ENCODE results near the gene NDUFV1. TPM values are rescaled to one million over a fixed set of nuclear protein-coding genes. Genes with fewer than 3 reads are reported as not detected.

The NDUFV1 gene
- total and polyA plus RNA-seq, 4 donors: 83.6 to 172 (median 163) TPM

GRCh38 chr11:67576735-67577475 is 29.8 kb upstream of the NDUFV1 start:
- no peak for DNase-seq (ENCODE audit: low spot score)
- Histone ChIP-seq H3K4me3 (ENCODE audit: low read depth in 1 of 3, low read length in 3 of 3) (no peak overlapping the region), H3K36me3 (ENCODE audit: control insufficient read depth in 4 of 4, insufficient read depth in 3 of 4, low read depth in 1 of 4, low read length in 3 of 4) (no peaks in the 10 kb centered on the region), H3K4me1 (ENCODE audit: control insufficient read depth in 4 of 4, insufficient read depth in 4 of 4, low read length in 3 of 4) (peaks cover 11 to 17% (median 13%) of the 10 kb centered on the region in 4 donors), H3K9me3 (ENCODE audit: control insufficient read depth in 4 of 4, low read length in 3 of 4) (no peaks in the 10 kb centered on the region), H3K27me3 (ENCODE audit: control insufficient read depth in 4 of 4, insufficient read depth in 4 of 4, low read length in 3 of 4) (no peaks in the 10 kb centered on the region), H3K9ac (ENCODE audit: low read depth in 1 of 2, low read length in 2 of 2) (no peak overlapping the region), H3K27ac (ENCODE audit: low read depth in 1 of 2, low read length in 2 of 2) (no peak overlapping the region)
- peak; percentile 37 to 64 for TF ChIP-seq RAD21 (IDR thresholded peaks at IDR 0.05)
- TF ChIP-seq EGR1 (IDR thresholded peaks at IDR 0.05; ENCODE audit: low read depth in 2 of 2): peak; percentile 78 to 91
- no peak for TF ChIP-seq SP1 (IDR thresholded peaks at IDR 0.05)
- WGBS: 68% methylated on average over 14 of the region's 14 CpGs

DNA sequence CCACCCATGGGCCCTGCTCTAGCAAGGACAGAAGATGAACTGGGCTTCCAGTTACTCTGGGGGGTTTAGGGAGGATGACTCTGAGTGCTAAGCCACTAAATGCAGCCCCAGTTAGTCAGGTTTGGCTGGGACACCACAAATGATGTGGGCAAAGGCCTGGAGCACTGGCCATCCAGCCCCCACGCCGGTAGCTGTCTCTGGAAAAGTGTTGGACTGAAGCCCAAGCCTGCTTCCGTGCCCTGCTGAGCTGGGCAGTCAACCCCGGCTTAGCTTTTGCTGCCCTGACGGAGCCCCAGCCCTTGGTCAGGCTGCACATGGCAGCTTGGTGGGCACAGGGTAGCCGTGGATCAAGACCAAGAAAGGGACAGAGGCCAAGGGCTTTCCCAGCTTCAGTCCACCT is 28.8 kb upstream of the NDUFV1 start:
- Histone ChIP-seq H3K9ac (ENCODE audit: low read depth in 1 of 2, low read length in 2 of 2) (no peak overlapping the region), H3K4me1 (ENCODE audit: control insufficient read depth in 4 of 4, insufficient read depth in 4 of 4, low read length in 3 of 4) (peaks cover 11 to 21% (median 15%) of the 10 kb centered on the region in 4 donors), H3K4me3 (ENCODE audit: low read depth in 1 of 3, low read length in 3 of 3) (no peak overlapping the region), H3K27ac (ENCODE audit: low read depth in 1 of 2, low read length in 2 of 2) (no peak overlapping the region), H3K9me3 (ENCODE audit: control insufficient read depth in 4 of 4, low read length in 3 of 4) (no peaks in the 10 kb centered on the region), H3K36me3 (ENCODE audit: control insufficient read depth in 4 of 4, insufficient read depth in 3 of 4, low read depth in 1 of 4, low read length in 3 of 4) (no peaks in the 10 kb centered on the region), H3K27me3 (ENCODE audit: control insufficient read depth in 4 of 4, insufficient read depth in 4 of 4, low read length in 3 of 4) (no peaks in the 10 kb centered on the region)
- no peak for DNase-seq (ENCODE audit: low spot score)
- WGBS: 35% methylated on average over 6 of the region's 6 CpGs
- TF ChIP-seq HNF4A (conservative IDR thresholded peaks at IDR 0.05) (peak in 1 of 2 donors; percentile 55), RXRA (IDR thresholded peaks at IDR 0.05) (peak in 1 of 2 donors; percentile 56), YY1 (IDR thresholded peaks at IDR 0.05) (no peak), EGR1 (IDR thresholded peaks at IDR 0.05; ENCODE audit: low read depth in 2 of 2) (peak in 1 of 2 donors; percentile 8), SP1 (IDR thresholded peaks at IDR 0.05) (peak; percentile 22)

DNA sequence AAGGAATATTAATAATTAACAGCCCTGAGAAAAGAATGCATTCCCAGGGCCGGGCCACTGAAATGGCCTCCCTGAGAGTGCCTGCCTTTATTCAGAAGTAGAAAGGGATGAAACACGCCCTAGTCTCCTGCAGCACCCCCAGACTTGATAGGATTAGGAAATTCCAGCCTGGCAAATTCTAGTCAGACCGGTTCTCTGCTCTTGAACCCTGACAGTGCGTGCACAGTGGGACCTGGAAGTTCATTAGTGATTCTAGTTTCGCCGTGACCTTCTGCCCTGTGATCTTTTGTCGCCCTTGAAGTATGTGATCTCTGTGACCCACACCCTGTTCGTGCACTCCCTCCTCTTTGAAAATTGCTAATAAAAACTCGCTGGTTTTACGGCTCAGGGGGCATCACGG is 25.3 kb upstream of the NDUFV1 start:
- no peaks in the 10 kb centered on the region for H3K9me3 ChIP-seq (ENCODE audit: control insufficient read depth in 4 of 4, low read length in 3 of 4)
- TF ChIP-seq NR2F2 (IDR thresholded peaks at IDR 0.05) (peak; percentile 83), SP1 (IDR thresholded peaks at IDR 0.05) (peak; percentile 55), REST (IDR thresholded peaks at IDR 0.05) (no peak), YY1 (IDR thresholded peaks at IDR 0.05) (peak; percentile 26), JUND (IDR thresholded peaks at IDR 0.05) (no peak), RXRA (IDR thresholded peaks at IDR 0.05) (peak; percentile 3 to 7), GABPA (IDR thresholded peaks at IDR 0.05 in 1 of 2, conservative IDR thresholded peaks at IDR 0.05 in 1 of 2) (no peak)
- TF ChIP-seq, protein P1, sequence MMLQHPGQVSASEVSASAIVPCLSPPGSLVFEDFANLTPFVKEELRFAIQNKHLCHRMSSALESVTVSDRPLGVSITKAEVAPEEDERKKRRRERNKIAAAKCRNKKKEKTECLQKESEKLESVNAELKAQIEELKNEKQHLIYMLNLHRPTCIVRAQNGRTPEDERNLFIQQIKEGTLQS (IDR thresholded peaks at IDR 0.05): no peak
- 47% methylated on average over 11 of the region's 11 CpGs for WGBS
- DNase-seq (ENCODE audit: low spot score): no peak
- H3K27me3 ChIP-seq (ENCODE audit: control insufficient read depth in 4 of 4, insufficient read depth in 4 of 4, low read length in 3 of 4): no peaks in the 10 kb centered on the region
- peaks cover 11 to 24% (median 16%) of the 10 kb centered on the region in 4 donors for H3K4me1 ChIP-seq (ENCODE audit: control insufficient read depth in 4 of 4, insufficient read depth in 4 of 4, low read length in 3 of 4)
- no peak overlapping the region for H3K9ac ChIP-seq (ENCODE audit: low read depth in 1 of 2, low read length in 2 of 2)
- H3K4me3 ChIP-seq (ENCODE audit: low read depth in 1 of 3, low read length in 3 of 3): no peak overlapping the region
- H3K27ac ChIP-seq (ENCODE audit: low read depth in 1 of 2, low read length in 2 of 2): no peak overlapping the region
- no peaks in the 10 kb centered on the region for H3K36me3 ChIP-seq (ENCODE audit: control insufficient read depth in 4 of 4, insufficient read depth in 3 of 4, low read depth in 1 of 4, low read length in 3 of 4)

All from liver (tissue), 9 donors.